Breast epithelium (tissue), 4 donors: ENCODE data around the gene SLC25A34. TPM values are rescaled to one million over a fixed set of nuclear protein-coding genes. Genes with fewer than 3 reads are reported as not detected.

ENCODE experiments used
- DNase-seq, 2 donors: peaks; one replicate each; pipeline ENCODE4 v3.0.0-alpha.2; 2019; ENCODE audit warnings: low spot score in 2 of 2
- H3K27ac ChIP-seq, 2 donors: fragments of 200-600 bp; sonication (generic) in 1 of 2; one replicate each; pipeline ENCODE4 v1.5.1; 2016 to 2019; ENCODE audit warnings: mild to moderate bottlenecking in 1 of 2
- H3K27me3 ChIP-seq, 2 donors: fragments of 200-600 bp; sonication (generic) in 1 of 2; one replicate each; pipeline versions ENCODE4 v1.5.1 to v1.6.0; 2017 to 2019; ENCODE audit warnings: control low read depth in 1 of 2, mild to moderate bottlenecking in 1 of 2
- H3K36me3 ChIP-seq: fragments of 200-600 bp; one replicate; pipeline ENCODE4 v1.5.1; 2019
- H3K4me1 ChIP-seq, 2 donors: fragments of 200-600 bp; sonication (generic); one replicate each; pipeline ENCODE4 v1.5.1; 2016 to 2019; ENCODE audit warnings: control low read depth in 1 of 2
- H3K4me3 ChIP-seq, 3 donors: fragments of 200-600 bp; sonication (generic); 1 replicate in 2 of 3; 2 replicates in 1 of 3; pipeline ENCODE4 v1.5.1; 2016 to 2019; ENCODE audit warnings: mild to moderate bottlenecking in 3 of 3, moderate library complexity in 2 of 3
- H3K9me3 ChIP-seq, 2 donors: fragments of 200-600 bp; sonication (generic) in 1 of 2; one replicate each; pipeline ENCODE4 v1.5.1; 2016 to 2019; ENCODE audit warnings: control low read depth in 1 of 2
- CTCF ChIP-seq, 3 donors: fragments of 450-650 bp; IDR thresholded peaks; one replicate each; pipeline ENCODE4 v1.5.1; 2016 to 2017; ENCODE audit warnings: antibody characterized with exemption in 3 of 3, mild to moderate bottlenecking in 3 of 3, moderate library complexity in 3 of 3
- POLR2A ChIP-seq: fragments of 450-650 bp; IDR thresholded peaks from one replicate; pipeline ENCODE4 v1.6.1; 2016; ENCODE audit warnings: antibody characterized with exemption, mild to moderate bottlenecking, moderate library complexity
- POLR2AphosphoS5 ChIP-seq, 3 donors: sonication (generic); formaldehyde crosslinking; IDR thresholded peaks; one replicate each; pipeline ENCODE4 v1.6.1; 2017; ENCODE audit warnings: antibody characterized with exemption in 3 of 3
- intact Hi-C: fragments of 100-400 bp; cut with DNase I; formaldehyde crosslinking; loops from one replicate; pipeline ENCODE4 v1.15.1; 2023; ENCODE audit warnings: low total_unique reads
- total RNA-seq, 3 donors: library from RNA; depleted of rRNA; stranded (reverse); fragments of >200 nt; gene quantifications; one replicate each; pipeline ENCODE4 v1.1.0, GENCODE V29; 2016

Gene SLC25A34
- total RNA-seq, 3 donors from 2014 or later, result 1.0 to 1.8 (median 1.3) TPM

GRCh38 chr1:15722836-15723532 lies 13.1 kb upstream of the SLC25A34 start:
- Histone ChIP-seq H3K36me3 (peaks cover 18% of the 10 kb centered on the region), H3K9me3 (no peaks in the 10 kb centered on the region), H3K4me3 (no peak overlapping the region), H3K27me3 (no peaks in the 10 kb centered on the region), H3K4me1 (no peaks in the 10 kb centered on the region), H3K27ac (peak overlapping the region in 1 of 2 donors; percentile 49)
- TF ChIP-seq POLR2AphosphoS5 (IDR thresholded peaks at IDR 0.05), result no peak
- TF ChIP-seq POLR2A, result no peak
- TF ChIP-seq CTCF (IDR thresholded peaks at IDR 0.05), result no peak
- DNase-seq, result peak in 1 of 2 donors; percentile 32
- intact Hi-C loops, result no loop called here

GRCh38 chr1:15723631-15724246 lies 12.3 kb upstream of the SLC25A34 start:
- Histone ChIP-seq H3K4me3 (no peak overlapping the region), H3K36me3 (peaks cover 18% of the 10 kb centered on the region), H3K27ac (no peak overlapping the region), H3K9me3 (no peaks in the 10 kb centered on the region), H3K4me1 (no peaks in the 10 kb centered on the region), H3K27me3 (no peaks in the 10 kb centered on the region)
- intact Hi-C loops, result no loop called here
- no peak for DNase-seq
- no peak for TF ChIP-seq POLR2A

GRCh38 chr1:15724949-15725880 lies 10.8 kb upstream of the SLC25A34 start:
- H3K27me3 ChIP-seq, result no peaks in the 10 kb centered on the region
- no peak overlapping the region for H3K27ac ChIP-seq
- H3K9me3 ChIP-seq, result no peaks in the 10 kb centered on the region
- H3K4me3 ChIP-seq, result no peak overlapping the region
- TF ChIP-seq CTCF (IDR thresholded peaks at IDR 0.05) (no peak), POLR2AphosphoS5 (IDR thresholded peaks at IDR 0.05) (no peak), POLR2A (no peak)
- intact Hi-C loops, result no loop called here
- H3K4me1 ChIP-seq, result no peaks in the 10 kb centered on the region
- DNase-seq, result no peak
- peaks cover 18% of the 10 kb centered on the region for H3K36me3 ChIP-seq

- H3K4me3 ChIP-seq, result no peak overlapping the region
- H3K27ac ChIP-seq, result no peak overlapping the region
- peaks cover 18% of the 10 kb centered on the region for H3K36me3 ChIP-seq
Measured at GRCh38 chr1:15726508-15726907, 9.6 kb upstream of the SLC25A34 start.

More at GRCh38 chr1:15726508-15726907, 9.6 kb upstream of the SLC25A34 start:
- Histone ChIP-seq H3K4me1 (no peaks in the 10 kb centered on the region), H3K27me3 (no peaks in the 10 kb centered on the region), H3K9me3 (no peaks in the 10 kb centered on the region)
- intact Hi-C loops, result no loop called here
- DNase-seq, result no peak
- TF ChIP-seq POLR2A, result no peak
- TF ChIP-seq POLR2AphosphoS5 (IDR thresholded peaks at IDR 0.05), result no peak
- no peak for TF ChIP-seq CTCF (IDR thresholded peaks at IDR 0.05)
